BE2C (cell line): Measurements from ENCODE around the gene INHBB.

Experiments used
- DNase-seq: peaks from one replicate; pipeline ENCODE4 v3.0.0-alpha.2; 2020
- H3K27me3 ChIP-seq: fragments of 250-450 bp; sonication (Bioruptor Pico); 2 replicates; pipeline ENCODE4 v1.5.1; 2020; ENCODE audit warnings: mild to moderate bottlenecking
- H3K36me3 ChIP-seq: fragments of 250-450 bp; sonication (Bioruptor Pico); 2 replicates; pipeline ENCODE4 v1.5.1; 2020; ENCODE audit warnings: mild to moderate bottlenecking
- H3K4me1 ChIP-seq: fragments of 250-450 bp; sonication (Bioruptor Pico); 2 replicates; pipeline ENCODE4 v1.5.1; 2020
- H3K4me3 ChIP-seq: 2 replicates; pipeline ENCODE4 v1.5.1; 2011; ENCODE audit warnings: low read depth, low read length
- H3K9me3 ChIP-seq: fragments of 250-450 bp; sonication (Bioruptor Pico); 2 replicates; pipeline ENCODE4 v1.5.1; 2020
- CTCF ChIP-seq: IDR thresholded peaks from 2 replicates; pipeline ENCODE4 v1.5.1; 2012; ENCODE audit warnings: mild to moderate bottlenecking, low read depth, low read length

Gene INHBB

GRCh38 chr2:120396861-120397811 is 51.2 kb downstream of the INHBB start:
- DNase-seq: no peak
- Histone ChIP-seq H3K9me3 (no peaks in the 10 kb centered on the region), H3K36me3 (no peaks in the 10 kb centered on the region), H3K4me1 (no peaks in the 10 kb centered on the region), H3K27me3 (no peaks in the 10 kb centered on the region), H3K4me3 (no peak overlapping the region)
- TF ChIP-seq CTCF: no peak

- Histone ChIP-seq H3K27me3 (no peaks in the 10 kb centered on the region), H3K4me3 (no peak overlapping the region), H3K9me3 (no peaks in the 10 kb centered on the region), H3K36me3 (no peaks in the 10 kb centered on the region), H3K4me1 (no peaks in the 10 kb centered on the region)
- TF ChIP-seq CTCF: no peak
- DNase-seq: no peak
Measured at GRCh38 chr2:120398051-120398995, 52.4 kb downstream of the INHBB start.

- Histone ChIP-seq H3K4me1 (no peaks in the 10 kb centered on the region), H3K27me3 (no peaks in the 10 kb centered on the region), H3K9me3 (no peaks in the 10 kb centered on the region), H3K4me3 (no peak overlapping the region), H3K36me3 (no peaks in the 10 kb centered on the region)
- no peak for DNase-seq
- no peak for TF ChIP-seq CTCF
Measured at GRCh38 chr2:120398996-120399888, 53.3 kb downstream of the INHBB start.

GRCh38 chr2:120399889-120400240 is 53.9 kb downstream of the INHBB start:
- DNase-seq: no peak
- Histone ChIP-seq H3K4me1 (no peaks in the 10 kb centered on the region), H3K9me3 (no peaks in the 10 kb centered on the region), H3K4me3 (no peak overlapping the region), H3K27me3 (no peaks in the 10 kb centered on the region), H3K36me3 (no peaks in the 10 kb centered on the region)
- TF ChIP-seq CTCF: no peak

- no peaks in the 10 kb centered on the region for H3K27me3 ChIP-seq
- no peak overlapping the region for H3K4me3 ChIP-seq
- H3K36me3 ChIP-seq: no peaks in the 10 kb centered on the region
- no peaks in the 10 kb centered on the region for H3K9me3 ChIP-seq
- DNase-seq: no peak
- H3K4me1 ChIP-seq: no peaks in the 10 kb centered on the region
- TF ChIP-seq CTCF: no peak
Measured at GRCh38 chr2:120400551-120400950, 54.6 kb downstream of the INHBB start.
